Adrenal gland (tissue), 5 donors: ENCODE measurements around the gene STARD13.

Experiments used
- CTCF ChIP-seq, 6 experiments: fragments of 450-650 bp in 4 of 6; fragments of 200-600 bp in 2 of 6; sonication (generic) in 1 of 6; IDR thresholded peaks; 1 replicate in 5 of 6; 2 replicates in 1 of 6; pipeline versions ENCODE4 v1.5.1 to v1.8.0; 2016 to 2021; ENCODE audit warnings: antibody characterized with exemption in 6 of 6, mild to moderate bottlenecking in 2 of 6, moderate library complexity in 1 of 6
- POLR2A ChIP-seq, 2 donors: fragments of 450-650 bp; IDR thresholded peaks; one replicate each; pipeline ENCODE4 v1.6.1; 2017; ENCODE audit warnings: antibody characterized with exemption in 2 of 2, mild to moderate bottlenecking in 2 of 2, moderate library complexity in 1 of 2
- donor health status: DM: no; HTN: no; CAD: no.

GRCh38 chr13:33250609-33251008 lies 34.9 kb downstream of the STARD13 start:
- no peak for TF ChIP-seq CTCF (IDR thresholded peaks at IDR 0.05)
- no peak for TF ChIP-seq POLR2A (IDR thresholded peaks at IDR 0.05)
